ENCODE measurements around the gene PPP1R2B.

The PPP1R2B gene

GRCh38 chr5:156893517-156893916 is 43.4 kb downstream of the PPP1R2B start:
- no peak for TF ChIP-seq REST (IDR thresholded peaks at IDR 0.05; ENCODE audit: insufficient replicate concordance, low read depth)
- TF ChIP-seq GABPA (IDR thresholded peaks at IDR 0.05; ENCODE audit: low read depth), result no peak
- no peak for TF ChIP-seq POLR2AphosphoS5 (IDR thresholded peaks at IDR 0.05; ENCODE audit: low read depth)
- no peak for TF ChIP-seq CTCF (IDR thresholded peaks at IDR 0.05; ENCODE audit: insufficient read depth, low read length)
- no peak for TF ChIP-seq SPI1 (IDR thresholded peaks at IDR 0.05; ENCODE audit: borderline replicate concordance, low read depth)
- Histone ChIP-seq H3K27ac (replicated peaks) (no peak overlapping the region), H3K27me3 (ENCODE audit: insufficient read depth, poor library complexity, severe bottlenecking) (no peaks in the 10 kb centered on the region), H3K4me3 (replicated peaks; ENCODE audit: insufficient read depth, low read length) (no peak overlapping the region)
- DNase-seq (ENCODE audit: low read depth in 1 of 2, low spot score in 1 of 2), result no peak

GRCh38 chr5:156896546-156896945 is 46.5 kb downstream of the PPP1R2B start:
- Histone ChIP-seq H3K27ac (replicated peaks) (no peak overlapping the region), H3K4me3 (replicated peaks; ENCODE audit: insufficient read depth, low read length) (no peak overlapping the region), H3K27me3 (ENCODE audit: insufficient read depth, poor library complexity, severe bottlenecking) (no peaks in the 10 kb centered on the region)
- no peak for DNase-seq (ENCODE audit: low read depth in 1 of 2, low spot score in 1 of 2)
- TF ChIP-seq POLR2AphosphoS5 (IDR thresholded peaks at IDR 0.05; ENCODE audit: low read depth) (no peak), SPI1 (IDR thresholded peaks at IDR 0.05; ENCODE audit: borderline replicate concordance, low read depth) (no peak), CTCF (IDR thresholded peaks at IDR 0.05; ENCODE audit: insufficient read depth, low read length) (no peak), GABPA (IDR thresholded peaks at IDR 0.05; ENCODE audit: low read depth) (no peak), REST (IDR thresholded peaks at IDR 0.05; ENCODE audit: insufficient replicate concordance, low read depth) (no peak)
